ENCODE results near the gene CAMSAP1.

The CAMSAP1 gene

DNA sequence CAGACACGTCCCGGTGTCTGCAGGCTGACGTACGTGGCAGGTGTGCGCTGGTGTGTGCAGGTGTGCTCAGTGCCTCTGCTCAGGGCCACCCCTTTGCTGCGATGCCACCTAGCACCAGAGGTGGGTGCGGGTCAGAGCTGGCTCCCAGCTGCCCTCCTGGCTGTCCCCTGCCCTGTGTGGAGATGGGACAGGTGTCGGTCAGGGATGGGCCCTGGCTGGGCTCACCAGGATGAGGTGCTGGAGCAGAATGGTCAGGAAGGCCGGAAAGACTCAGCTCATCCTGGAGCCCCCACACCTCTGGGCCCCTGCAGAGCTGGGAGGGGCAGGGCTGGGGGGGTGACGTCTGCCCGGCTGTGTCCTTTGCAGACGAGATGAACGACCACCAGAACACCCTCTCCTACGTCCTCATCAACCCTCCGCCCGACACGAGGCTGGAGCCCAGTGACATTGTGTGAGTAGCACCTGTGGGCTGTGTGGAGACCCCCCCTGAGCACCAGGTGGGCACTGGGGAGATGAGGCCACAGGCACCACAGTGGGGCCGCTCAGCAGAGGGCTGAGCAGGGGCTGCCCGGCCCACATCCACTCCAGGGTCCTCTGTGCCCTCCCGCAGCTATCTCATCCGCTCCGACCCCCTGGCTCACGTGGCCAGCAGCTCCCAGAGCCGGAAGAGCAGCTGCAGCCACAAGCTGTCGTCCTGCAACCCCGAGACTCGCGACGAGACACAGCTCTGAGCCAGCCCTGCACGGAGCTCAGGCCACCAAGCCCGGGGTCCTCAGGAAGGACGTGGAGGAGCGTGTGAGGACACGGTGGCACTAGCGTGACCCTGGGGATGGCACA is 115.7 kb downstream of the CAMSAP1 start:
- H3K4me1 ChIP-seq (ENCODE audit: control insufficient read depth, insufficient read depth, low read length): no peaks in the 10 kb centered on the region
- H3K27ac ChIP-seq (ENCODE audit: low read depth, low read length): no peak overlapping the region
- no peaks in the 10 kb centered on the region for H3K27me3 ChIP-seq (ENCODE audit: control insufficient read depth, insufficient read depth, low read length)
- H3K36me3 ChIP-seq (ENCODE audit: control insufficient read depth, insufficient read depth, low read length): no peaks in the 10 kb centered on the region
- no peak overlapping the region for H3K4me3 ChIP-seq (ENCODE audit: low read depth, low read length)
- H3K9me3 ChIP-seq (ENCODE audit: control insufficient read depth, insufficient read depth, low read depth, low read length): no peaks in the 10 kb centered on the region
- no peak overlapping the region for H3K9ac ChIP-seq (ENCODE audit: low read length)

DNA sequence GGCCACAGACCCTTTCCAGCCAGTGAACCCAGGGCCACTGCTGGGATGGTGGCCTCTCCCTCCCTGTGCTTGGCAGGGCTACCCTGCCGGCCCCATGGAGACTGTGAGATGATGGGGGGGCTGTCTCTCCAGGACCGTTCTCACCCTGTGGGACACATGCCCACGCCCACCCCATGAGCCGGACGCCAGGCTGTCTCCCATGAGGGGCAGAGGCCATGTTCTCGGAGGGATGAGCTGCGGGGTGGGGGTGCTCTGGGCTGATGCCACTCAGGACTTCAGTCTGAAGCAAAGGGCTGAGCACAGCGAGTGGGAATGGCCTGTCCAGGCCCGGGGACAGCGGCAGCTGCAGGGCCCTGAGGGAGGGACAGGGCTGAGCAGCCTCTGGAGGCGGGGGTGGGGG is 116.5 kb downstream of the CAMSAP1 start:
- H3K9me3 ChIP-seq (ENCODE audit: control insufficient read depth, insufficient read depth, low read depth, low read length): no peaks in the 10 kb centered on the region
- H3K4me3 ChIP-seq (ENCODE audit: low read depth, low read length): no peak overlapping the region
- H3K27me3 ChIP-seq (ENCODE audit: control insufficient read depth, insufficient read depth, low read length): no peaks in the 10 kb centered on the region
- H3K9ac ChIP-seq (ENCODE audit: low read length): no peak overlapping the region
- H3K4me1 ChIP-seq (ENCODE audit: control insufficient read depth, insufficient read depth, low read length): no peaks in the 10 kb centered on the region
- H3K36me3 ChIP-seq (ENCODE audit: control insufficient read depth, insufficient read depth, low read length): no peaks in the 10 kb centered on the region
- H3K27ac ChIP-seq (ENCODE audit: low read depth, low read length): no peak overlapping the region

DNA sequence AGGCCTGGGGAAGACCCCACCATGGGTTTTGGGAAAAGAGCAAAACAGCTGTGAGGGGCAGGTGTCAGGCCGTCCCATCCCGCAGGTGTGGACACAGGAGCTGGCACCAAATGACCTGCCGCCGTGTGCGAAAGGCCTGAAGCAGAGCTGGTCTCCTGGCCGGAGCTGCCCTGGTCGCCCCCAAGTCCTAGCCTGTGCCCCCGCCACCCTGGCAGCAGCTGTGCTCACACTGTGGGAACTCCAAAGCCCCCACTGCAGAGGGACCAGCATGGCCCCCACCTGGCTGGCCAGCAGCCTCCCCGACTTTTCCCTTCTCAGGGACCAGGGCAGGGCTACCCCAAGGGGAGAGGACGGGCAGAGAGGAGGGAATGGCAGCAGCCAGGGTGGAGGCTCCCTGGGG is 117.0 kb downstream of the CAMSAP1 start:
- no peaks in the 10 kb centered on the region for H3K9me3 ChIP-seq (ENCODE audit: control insufficient read depth, insufficient read depth, low read depth, low read length)
- no peaks in the 10 kb centered on the region for H3K4me1 ChIP-seq (ENCODE audit: control insufficient read depth, insufficient read depth, low read length)
- no peaks in the 10 kb centered on the region for H3K27me3 ChIP-seq (ENCODE audit: control insufficient read depth, insufficient read depth, low read length)
- no peak overlapping the region for H3K27ac ChIP-seq (ENCODE audit: low read depth, low read length)
- no peak overlapping the region for H3K9ac ChIP-seq (ENCODE audit: low read length)
- H3K36me3 ChIP-seq (ENCODE audit: control insufficient read depth, insufficient read depth, low read length): no peaks in the 10 kb centered on the region
- no peak overlapping the region for H3K4me3 ChIP-seq (ENCODE audit: low read depth, low read length)

DNA sequence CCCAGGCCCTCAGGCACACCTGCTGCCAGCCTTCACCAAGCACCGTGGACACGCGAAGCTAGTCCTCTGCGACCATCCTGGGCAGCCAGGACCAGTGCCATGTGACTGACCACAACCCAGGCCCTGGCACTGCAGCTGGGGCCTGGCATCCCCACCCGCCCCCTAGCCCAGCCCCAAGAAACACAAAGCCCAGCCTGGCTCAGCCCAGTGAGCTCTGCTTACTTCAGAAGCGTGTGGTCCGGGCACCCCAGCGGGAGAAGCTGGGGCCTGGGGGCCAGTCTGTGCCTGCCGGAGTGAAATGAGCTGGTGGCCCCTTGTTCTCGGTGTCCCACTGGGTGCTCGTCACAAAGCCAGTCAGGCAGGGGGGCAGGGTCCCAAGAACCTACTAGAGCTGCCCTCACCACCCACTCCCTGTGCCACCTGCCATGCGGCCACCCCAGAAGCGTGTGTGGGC is 117.5 kb downstream of the CAMSAP1 start:
- H3K27me3 ChIP-seq (ENCODE audit: control insufficient read depth, insufficient read depth, low read length): no peaks in the 10 kb centered on the region
- H3K4me1 ChIP-seq (ENCODE audit: control insufficient read depth, insufficient read depth, low read length): no peaks in the 10 kb centered on the region
- H3K27ac ChIP-seq (ENCODE audit: low read depth, low read length): no peak overlapping the region
- no peak overlapping the region for H3K4me3 ChIP-seq (ENCODE audit: low read depth, low read length)
- no peak overlapping the region for H3K9ac ChIP-seq (ENCODE audit: low read length)
- H3K36me3 ChIP-seq (ENCODE audit: control insufficient read depth, insufficient read depth, low read length): no peaks in the 10 kb centered on the region
- H3K9me3 ChIP-seq (ENCODE audit: control insufficient read depth, insufficient read depth, low read depth, low read length): no peaks in the 10 kb centered on the region

DNA sequence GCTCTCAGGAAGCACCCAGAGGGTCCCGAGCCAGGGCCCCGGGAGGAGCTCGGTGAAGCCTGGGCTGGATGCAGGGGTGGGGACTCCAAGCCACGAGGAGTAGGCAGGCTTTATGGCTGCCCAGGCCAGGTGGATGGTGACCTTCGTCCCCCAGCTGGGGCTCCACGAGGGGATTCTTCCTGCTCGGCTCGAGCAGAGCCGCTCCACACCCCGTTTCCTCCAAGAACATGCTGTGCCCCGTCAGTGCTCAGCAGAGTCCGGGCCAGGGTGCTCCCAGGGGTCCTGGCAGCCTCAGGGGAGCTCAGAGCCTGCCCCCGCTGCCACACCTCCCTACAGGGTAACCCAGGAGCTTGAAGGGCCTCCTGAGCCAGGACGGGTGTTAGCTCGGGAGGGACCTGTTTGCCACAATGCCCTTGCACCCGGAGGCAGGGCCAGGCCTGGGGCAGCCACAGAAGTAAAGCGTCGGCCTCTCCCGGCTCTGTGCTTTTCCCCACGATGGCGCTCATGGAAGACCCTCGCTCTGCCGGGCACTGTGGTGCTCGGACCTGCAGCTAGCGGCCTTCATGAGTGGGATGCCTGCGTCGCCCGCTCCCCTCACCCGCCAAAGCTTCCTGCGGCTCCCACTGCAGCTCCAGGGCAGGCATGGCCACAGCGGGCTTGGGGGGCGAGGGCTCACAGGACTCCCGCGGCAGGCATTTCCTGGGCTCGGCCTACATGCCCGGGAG is 118.6 kb downstream of the CAMSAP1 start:
- Histone ChIP-seq H3K27me3 (ENCODE audit: control insufficient read depth, insufficient read depth, low read length) (no peaks in the 10 kb centered on the region), H3K4me1 (ENCODE audit: control insufficient read depth, insufficient read depth, low read length) (no peaks in the 10 kb centered on the region), H3K36me3 (ENCODE audit: control insufficient read depth, insufficient read depth, low read length) (no peaks in the 10 kb centered on the region), H3K9me3 (ENCODE audit: control insufficient read depth, insufficient read depth, low read depth, low read length) (no peaks in the 10 kb centered on the region), H3K4me3 (ENCODE audit: low read depth, low read length) (no peak overlapping the region), H3K27ac (ENCODE audit: low read depth, low read length) (no peak overlapping the region), H3K9ac (ENCODE audit: low read length) (no peak overlapping the region)

DNA sequence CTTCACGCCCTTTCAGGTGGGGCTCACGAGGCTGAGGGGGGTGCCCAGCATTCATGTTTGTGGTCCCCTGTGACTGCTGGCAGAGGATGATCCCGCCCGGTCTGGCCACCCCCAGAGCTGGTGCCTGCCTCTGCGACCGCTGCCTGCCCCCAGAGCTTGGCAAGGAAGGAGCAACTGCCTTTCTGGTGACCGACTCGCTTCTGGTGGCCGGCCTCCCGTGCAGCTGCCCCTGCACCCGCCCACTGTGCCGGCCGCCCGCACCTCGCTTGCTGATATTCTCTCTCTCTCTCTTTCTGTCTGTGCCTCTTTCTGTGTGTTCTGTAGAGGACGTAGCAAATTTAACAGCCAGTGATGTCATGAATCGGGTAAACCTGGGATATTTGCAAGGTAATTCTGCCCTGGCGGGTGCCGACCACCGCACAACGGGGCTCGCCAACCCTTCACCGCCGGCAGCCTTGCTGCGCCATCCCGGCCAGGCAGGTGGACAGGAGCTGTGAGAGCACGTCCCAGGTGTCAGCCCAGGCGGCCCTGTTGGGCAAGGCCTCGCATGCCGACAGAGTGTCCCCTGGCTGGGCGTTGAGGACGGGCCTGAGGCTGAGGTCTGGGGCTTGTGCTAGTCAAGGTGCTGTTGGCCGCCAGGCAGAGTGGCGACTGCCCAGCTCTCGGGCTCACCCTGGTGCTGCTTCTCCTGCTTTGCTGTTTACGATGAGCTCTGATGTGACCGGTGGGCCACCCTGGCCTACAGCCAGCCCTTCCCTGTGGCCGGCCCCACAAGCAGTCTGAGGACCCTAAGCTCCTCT is 119.4 kb downstream of the CAMSAP1 start:
- no peaks in the 10 kb centered on the region for H3K36me3 ChIP-seq (ENCODE audit: control insufficient read depth, insufficient read depth, low read length)
- no peak overlapping the region for H3K4me3 ChIP-seq (ENCODE audit: low read depth, low read length)
- no peaks in the 10 kb centered on the region for H3K9me3 ChIP-seq (ENCODE audit: control insufficient read depth, insufficient read depth, low read depth, low read length)
- no peak overlapping the region for H3K9ac ChIP-seq (ENCODE audit: low read length)
- no peak overlapping the region for H3K27ac ChIP-seq (ENCODE audit: low read depth, low read length)
- H3K4me1 ChIP-seq (ENCODE audit: control insufficient read depth, insufficient read depth, low read length): no peaks in the 10 kb centered on the region
- H3K27me3 ChIP-seq (ENCODE audit: control insufficient read depth, insufficient read depth, low read length): no peaks in the 10 kb centered on the region

DNA sequence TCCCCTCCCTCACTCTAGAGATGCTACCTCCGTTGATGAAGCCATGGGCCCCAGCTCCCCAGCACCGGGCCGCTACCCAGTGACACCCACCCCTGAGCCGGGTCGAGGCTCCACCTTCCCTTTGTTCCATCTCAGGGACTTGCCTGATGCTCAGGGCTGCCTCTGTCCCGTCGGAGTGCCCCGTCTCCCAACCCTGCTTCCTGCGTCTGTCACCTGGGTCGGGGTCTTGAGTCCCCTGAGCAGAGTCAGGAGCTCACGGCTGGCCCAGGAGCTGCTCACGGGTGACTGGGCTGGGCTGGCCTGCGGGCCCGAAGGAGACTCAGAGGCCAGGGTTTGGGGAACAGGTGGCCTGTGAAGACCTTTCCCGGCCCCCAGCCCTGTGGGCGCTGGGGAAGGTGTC is 120.0 kb downstream of the CAMSAP1 start:
- Histone ChIP-seq H3K4me1 (ENCODE audit: control insufficient read depth, insufficient read depth, low read length) (no peaks in the 10 kb centered on the region), H3K27ac (ENCODE audit: low read depth, low read length) (no peak overlapping the region), H3K9me3 (ENCODE audit: control insufficient read depth, insufficient read depth, low read depth, low read length) (no peaks in the 10 kb centered on the region), H3K4me3 (ENCODE audit: low read depth, low read length) (no peak overlapping the region), H3K9ac (ENCODE audit: low read length) (no peak overlapping the region), H3K27me3 (ENCODE audit: control insufficient read depth, insufficient read depth, low read length) (no peaks in the 10 kb centered on the region), H3K36me3 (ENCODE audit: control insufficient read depth, insufficient read depth, low read length) (no peaks in the 10 kb centered on the region)

DNA sequence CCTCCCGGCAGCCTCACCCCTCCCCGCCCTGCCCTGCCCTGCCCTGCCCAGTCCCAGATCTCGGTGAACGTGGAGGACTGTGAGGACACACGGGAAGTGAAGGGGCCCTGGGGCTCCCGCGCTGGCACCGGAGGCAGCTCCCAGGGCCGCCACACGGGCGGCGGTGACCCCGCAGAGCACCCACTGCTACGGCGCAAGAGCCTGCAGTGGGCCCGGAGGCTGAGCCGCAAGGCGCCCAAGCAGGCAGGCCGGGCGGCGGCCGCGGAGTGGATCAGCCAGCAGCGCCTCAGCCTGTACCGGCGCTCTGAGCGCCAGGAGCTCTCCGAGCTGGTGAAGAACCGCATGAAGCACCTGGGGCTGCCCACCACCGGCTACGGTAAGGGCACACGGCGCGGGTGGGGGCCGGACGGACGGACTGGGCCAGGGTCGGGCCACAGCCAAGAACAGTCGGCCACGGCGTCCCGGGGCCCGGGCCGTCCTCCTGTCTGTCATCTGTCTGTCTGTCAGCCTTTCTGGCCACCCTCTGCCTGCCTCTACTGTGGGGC is 121.1 kb downstream of the CAMSAP1 start:
- H3K36me3 ChIP-seq (ENCODE audit: control insufficient read depth, insufficient read depth, low read length): no peaks in the 10 kb centered on the region

DNA sequence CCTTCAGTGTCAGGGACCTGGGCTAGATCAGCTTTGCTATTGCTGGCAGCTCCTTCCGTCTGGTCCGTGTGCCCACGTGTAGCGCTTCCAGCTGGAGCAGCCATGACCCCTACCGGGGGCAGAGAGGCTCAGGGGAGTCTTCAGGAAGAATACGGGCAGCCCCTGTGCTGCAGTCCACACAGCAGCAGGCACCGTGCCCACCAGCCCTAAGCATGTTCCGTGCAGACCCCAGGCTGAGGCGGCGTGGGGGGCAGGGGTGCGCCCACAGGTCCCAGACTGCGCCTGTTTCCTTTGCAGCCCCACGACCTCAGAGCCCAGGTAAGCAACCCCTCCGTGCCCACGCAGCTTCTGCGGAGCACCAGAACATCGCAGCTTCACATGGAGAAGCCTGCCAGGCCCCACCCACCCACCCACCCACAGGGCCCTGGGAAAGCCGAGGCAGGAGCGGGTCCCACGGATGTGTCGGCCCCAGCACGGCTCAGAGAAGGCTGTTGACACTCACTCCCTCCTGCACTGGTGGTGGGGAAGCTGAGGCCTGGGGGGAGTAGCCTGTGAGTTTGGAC is 122.3 kb downstream of the CAMSAP1 start:
- Histone ChIP-seq H3K36me3 (ENCODE audit: control insufficient read depth, insufficient read depth, low read length) (no peaks in the 10 kb centered on the region), H3K4me1 (ENCODE audit: control insufficient read depth, insufficient read depth, low read length) (no peaks in the 10 kb centered on the region), H3K27me3 (ENCODE audit: control insufficient read depth, insufficient read depth, low read length) (no peaks in the 10 kb centered on the region)

More for the DNA sequence above, 121.1 kb downstream of the CAMSAP1 start:
- no peaks in the 10 kb centered on the region for H3K9me3 ChIP-seq (ENCODE audit: control insufficient read depth, insufficient read depth, low read depth, low read length)
- H3K27ac ChIP-seq (ENCODE audit: low read depth, low read length): no peak overlapping the region
- H3K4me3 ChIP-seq (ENCODE audit: low read depth, low read length): no peak overlapping the region
- H3K4me1 ChIP-seq (ENCODE audit: control insufficient read depth, insufficient read depth, low read length): no peaks in the 10 kb centered on the region
- H3K27me3 ChIP-seq (ENCODE audit: control insufficient read depth, insufficient read depth, low read length): no peaks in the 10 kb centered on the region
- H3K9ac ChIP-seq (ENCODE audit: low read length): no peak overlapping the region

DNA sequence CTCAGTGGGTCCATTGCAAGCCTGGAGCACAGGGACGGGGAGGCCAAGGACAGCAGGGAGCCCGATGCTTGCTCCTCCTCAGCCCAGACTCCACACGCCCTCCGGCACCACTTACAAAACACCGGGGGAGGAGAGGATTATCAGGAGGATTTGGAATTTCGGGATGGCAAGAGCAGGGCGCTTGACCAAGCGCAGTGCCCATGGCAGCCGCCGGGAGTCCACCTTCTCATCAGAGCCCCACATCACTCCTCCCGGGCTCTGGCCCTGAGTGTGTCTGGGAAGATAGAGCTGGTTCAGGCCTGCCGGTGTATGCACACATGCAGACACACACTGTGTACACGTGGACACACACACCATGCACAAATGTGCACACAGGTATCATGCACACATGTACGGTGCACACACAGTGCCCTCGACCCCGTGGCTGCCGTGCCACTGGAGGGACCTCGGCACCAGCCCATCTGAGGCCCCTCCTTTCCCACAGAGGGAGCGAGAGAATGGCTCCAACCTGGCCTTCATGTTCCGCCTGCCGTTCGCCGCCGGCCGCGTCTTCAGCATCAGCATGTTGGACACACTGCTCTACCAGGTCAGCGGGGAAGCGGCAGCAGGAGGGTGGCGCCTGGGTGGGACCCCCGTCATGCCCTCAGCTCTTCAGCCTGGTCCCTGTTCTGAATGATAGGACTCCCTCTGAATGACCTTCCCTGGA is 123.7 kb downstream of the CAMSAP1 start:
- H3K27me3 ChIP-seq (ENCODE audit: control insufficient read depth, insufficient read depth, low read length): no peaks in the 10 kb centered on the region
- H3K36me3 ChIP-seq (ENCODE audit: control insufficient read depth, insufficient read depth, low read length): no peaks in the 10 kb centered on the region
- H3K27ac ChIP-seq (ENCODE audit: low read depth, low read length): no peak overlapping the region

More for the DNA sequence above, 122.3 kb downstream of the CAMSAP1 start:
- Histone ChIP-seq H3K4me3 (ENCODE audit: low read depth, low read length) (no peak overlapping the region), H3K9ac (ENCODE audit: low read length) (no peak overlapping the region), H3K27ac (ENCODE audit: low read depth, low read length) (no peak overlapping the region), H3K9me3 (ENCODE audit: control insufficient read depth, insufficient read depth, low read depth, low read length) (no peaks in the 10 kb centered on the region)

More for the DNA sequence above, 123.7 kb downstream of the CAMSAP1 start:
- H3K9ac ChIP-seq (ENCODE audit: low read length): no peak overlapping the region
- no peaks in the 10 kb centered on the region for H3K9me3 ChIP-seq (ENCODE audit: control insufficient read depth, insufficient read depth, low read depth, low read length)
- no peak overlapping the region for H3K4me3 ChIP-seq (ENCODE audit: low read depth, low read length)
- H3K4me1 ChIP-seq (ENCODE audit: control insufficient read depth, insufficient read depth, low read length): no peaks in the 10 kb centered on the region
